HEK293T (cell line): ENCODE data around the gene RNF8.

ENCODE experiments used
- L3MBTL2 ChIP-seq: fragments of 450-650 bp; conservative IDR thresholded peaks from 2 replicates; pipeline ENCODE4 v1.6.1; 2016; ENCODE audit warnings: mild to moderate bottlenecking
- SP1 ChIP-seq: fragments of 450-650 bp; IDR thresholded peaks from 2 replicates; pipeline ENCODE4 v1.6.1; 2017

DNA sequence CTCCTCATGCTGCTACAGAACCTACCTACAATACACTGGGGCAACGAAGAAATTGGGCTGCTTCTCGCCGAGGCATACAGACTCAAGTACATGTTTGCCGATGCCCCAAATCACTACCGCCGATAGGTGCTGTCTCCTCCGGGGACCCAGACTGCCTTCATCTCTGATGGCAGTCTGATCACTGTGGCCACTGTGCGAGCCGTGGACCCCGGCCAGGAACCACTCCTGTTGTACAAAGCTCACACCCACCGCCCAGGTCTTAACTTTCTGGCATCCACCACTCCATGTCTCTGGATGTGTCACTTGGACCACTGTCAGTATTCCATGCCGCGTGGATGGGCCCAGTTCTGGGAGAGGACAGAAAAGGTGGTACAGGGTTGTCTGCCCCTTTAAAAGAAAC lies 22.7 kb upstream of the RNF8 start:
- TF ChIP-seq SP1 (no peak), L3MBTL2 (no peak)
